Measurements from ENCODE around the gene ST6GALNAC4. TPM values are rescaled to one million over a fixed set of nuclear protein-coding genes. Genes with fewer than 3 reads are reported as not detected.

ST6GALNAC4 gene
- total and polyA plus RNA-seq, 9 of the 15 experiments (the other 6 are each of a cell fraction or from before 2014, with no cell fraction given), result 2.6 to 43.1 (median 15.4) TPM

GRCh38 chr9:127919253-127919815 is 2.5 kb upstream of the ST6GALNAC4 start (continued):
- no peak for TF ChIP-seq PML (IDR thresholded peaks at IDR 0.05; ENCODE audit: low read length)
- no peak for TF ChIP-seq NR4A1 (CRISPR knock-in tag; IDR thresholded peaks at IDR 0.05)
- no peak for TF ChIP-seq NR4A1 (tag; IDR thresholded peaks at IDR 0.05)
- no peak for TF ChIP-seq ZNF134 (CRISPR knock-in tag; conservative IDR thresholded peaks at IDR 0.05)
- TF ChIP-seq CBFB (CRISPR knock-in tag; IDR thresholded peaks at IDR 0.05), result no peak
- TF ChIP-seq ZBTB43 (CRISPR knock-in tag; IDR thresholded peaks at IDR 0.05), result no peak; the same call in 1 of the 2 replicates
- TF ChIP-seq MED1 (CRISPR knock-in tag; IDR thresholded peaks at IDR 0.05; ENCODE audit: borderline replicate concordance), result no peak
- TF ChIP-seq PREB (CRISPR knock-in tag; IDR thresholded peaks at IDR 0.05), result no peak
- TF ChIP-seq GABPA (tag; conservative IDR thresholded peaks at IDR 0.05; ENCODE audit: low read depth), result peak; percentile 36; the same call in 1 of the 2 replicates
- no peak for TF ChIP-seq ZBTB12 (CRISPR knock-in tag; IDR thresholded peaks at IDR 0.05)
- TF ChIP-seq E2F6 (IDR thresholded peaks at IDR 0.05; ENCODE audit: borderline replicate concordance in 1 of 2, extremely low read depth in 1 of 2, insufficient read depth in 1 of 2, insufficient read length in 1 of 2, low read depth in 1 of 2, low read length in 1 of 2, poor library complexity in 1 of 2, severe bottlenecking in 1 of 2), result no peak
- TF ChIP-seq EP300 (IDR thresholded peaks at IDR 0.05; ENCODE audit: low read length), result no peak
- TF ChIP-seq ATF7 (IDR thresholded peaks at IDR 0.05), result peak; percentile 74
- TF ChIP-seq ZBTB34 (CRISPR knock-in tag; IDR thresholded peaks at IDR 0.05), result no peak
- no peak for TF ChIP-seq SIN3A (IDR thresholded peaks at IDR 0.05; ENCODE audit: borderline replicate concordance in 2 of 2, control insufficient read depth in 1 of 2, low read depth in 2 of 2, low read length in 2 of 2)
- TF ChIP-seq SAFB2 (IDR thresholded peaks at IDR 0.05; ENCODE audit: borderline replicate concordance, low read depth, low read length, severe bottlenecking), result no peak
- TF ChIP-seq ZNF589 (CRISPR knock-in tag; IDR thresholded peaks at IDR 0.05; ENCODE audit: low read depth), result no peak
- no peak for TF ChIP-seq KDM4B (IDR thresholded peaks at IDR 0.05; ENCODE audit: borderline replicate concordance in 2 of 2, low read depth in 1 of 2)
- peak; percentile 31; the same call in 1 of the 2 replicates for TF ChIP-seq TRIM28 (IDR thresholded peaks at IDR 0.05)
- TF ChIP-seq LEF1 (IDR thresholded peaks at IDR 0.05), result 0 out of 2 replicates have a peak, but pooled peaks have one; percentile 16
